Germinal center (tissue), 1 donor: ENCODE results near the gene PCDHGB4.
"Not testable (repeated sequence)": the region's sequence is repeated elsewhere in the genome, so short reads cannot be mapped to it uniquely, and the experiment has no call there.

Experiments
- DNase-seq: peaks from one replicate; pipeline ENCODE4 v3.0.0; 2012; ENCODE audit warnings: mixed read lengths, low spot score

PCDHGB4 gene

DNA sequence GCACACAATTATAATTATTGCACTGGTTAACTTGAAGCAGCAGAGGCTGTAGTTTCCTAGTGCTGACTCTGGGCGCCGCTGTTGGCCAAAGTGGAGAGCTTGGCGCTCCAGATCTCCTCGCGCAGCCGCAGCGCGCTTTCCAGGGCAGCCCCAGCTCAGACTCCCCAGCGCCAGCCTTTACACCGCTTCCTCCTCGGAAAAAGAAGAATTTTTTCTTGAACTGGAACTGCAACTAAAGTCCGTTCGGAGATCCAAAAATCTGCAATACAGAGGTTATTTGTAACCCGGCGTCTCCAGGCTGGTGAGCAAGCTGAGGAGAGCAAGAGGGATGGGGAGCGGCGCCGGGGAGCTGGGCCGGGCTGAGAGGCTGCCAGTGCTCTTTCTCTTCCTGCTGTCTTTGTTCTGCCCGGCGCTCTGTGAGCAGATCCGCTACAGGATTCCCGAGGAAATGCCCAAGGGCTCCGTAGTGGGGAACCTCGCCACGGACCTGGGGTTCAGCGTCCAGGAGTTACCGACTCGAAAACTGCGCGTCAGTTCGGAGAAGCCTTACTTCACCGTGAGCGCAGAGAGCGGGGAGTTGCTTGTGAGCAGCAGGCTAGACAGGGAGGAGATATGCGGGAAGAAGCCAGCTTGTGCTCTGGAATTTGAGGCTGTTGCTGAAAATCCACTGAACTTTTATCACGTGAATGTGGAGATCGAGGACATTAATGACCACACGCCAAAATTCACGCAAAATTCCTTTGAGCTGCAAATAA lies at the start of gene PCDHGB4:
PCDHGB4 (plus strand) TSS at position 142 of the 755 bp plus-strand sequence; CDS start at position 329, 187 bp downstream.
- not testable (repeated sequence) for DNase-seq

DNA sequence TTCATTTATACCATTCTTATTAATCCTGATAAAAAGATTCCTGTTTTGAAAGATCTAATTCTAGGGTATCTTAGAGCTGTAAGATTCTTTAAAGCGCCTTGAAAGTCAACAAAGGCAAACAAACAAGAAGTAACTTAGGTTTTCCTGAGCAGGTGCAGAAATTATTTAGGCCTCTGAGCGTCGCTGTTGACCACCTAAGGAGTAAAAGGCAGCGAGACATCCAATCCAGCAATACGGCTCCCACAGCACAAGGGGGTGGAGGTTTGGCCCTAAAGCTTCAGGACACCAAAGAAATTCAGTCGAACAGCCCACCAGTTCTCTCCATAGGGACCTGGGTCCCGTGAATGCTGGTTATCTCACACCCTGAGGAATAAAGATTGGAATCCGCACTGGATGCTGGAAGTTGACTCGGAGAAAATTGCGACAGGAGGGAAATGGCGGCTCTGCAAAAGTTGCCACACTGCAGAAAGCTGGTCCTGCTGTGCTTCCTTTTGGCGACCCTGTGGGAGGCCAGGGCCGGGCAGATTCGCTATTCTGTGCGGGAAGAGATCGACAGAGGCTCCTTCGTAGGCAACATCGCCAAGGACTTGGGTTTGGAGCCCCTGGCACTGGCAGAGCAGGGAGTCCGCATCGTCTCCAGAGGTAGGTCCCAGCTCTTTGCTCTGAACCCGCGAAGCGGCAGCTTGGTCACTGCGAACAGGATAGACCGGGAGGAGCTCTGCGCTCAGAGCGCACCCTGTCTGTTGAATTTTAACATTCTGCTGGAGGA lies 48.8 kb upstream of the PCDHGB4 start, which contains the start of gene PCDHGA2:
PCDHGA2 (plus strand) TSS at position 223 of the 769 bp plus-strand sequence.
- DNase-seq: peak; percentile 64

DNA sequence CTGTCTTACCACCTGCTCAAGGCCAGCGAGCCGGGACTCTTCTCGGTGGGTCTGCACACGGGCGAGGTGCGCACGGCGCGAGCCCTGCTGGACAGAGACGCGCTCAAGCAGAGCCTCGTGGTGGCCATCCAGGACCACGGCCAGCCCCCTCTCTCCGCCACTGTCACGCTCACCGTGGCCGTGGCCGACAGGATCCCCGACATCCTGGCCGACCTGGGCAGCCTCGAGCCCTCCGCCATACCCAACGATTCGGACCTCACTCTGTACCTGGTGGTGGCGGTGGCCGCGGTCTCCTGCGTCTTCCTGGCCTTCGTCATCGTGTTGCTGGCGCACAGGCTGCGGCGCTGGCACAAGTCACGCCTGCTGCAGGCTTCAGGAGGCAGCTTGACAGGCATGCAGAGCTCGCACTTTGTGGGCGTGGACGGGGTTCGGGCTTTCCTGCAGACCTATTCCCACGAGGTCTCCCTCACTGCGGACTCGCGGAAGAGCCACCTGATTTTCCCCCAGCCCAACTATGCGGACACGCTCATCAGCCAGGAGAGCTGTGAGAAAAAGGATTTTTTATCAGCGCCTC lies 46.6 kb upstream of the PCDHGB4 start:
- DNase-seq: not testable (repeated sequence)

DNA sequence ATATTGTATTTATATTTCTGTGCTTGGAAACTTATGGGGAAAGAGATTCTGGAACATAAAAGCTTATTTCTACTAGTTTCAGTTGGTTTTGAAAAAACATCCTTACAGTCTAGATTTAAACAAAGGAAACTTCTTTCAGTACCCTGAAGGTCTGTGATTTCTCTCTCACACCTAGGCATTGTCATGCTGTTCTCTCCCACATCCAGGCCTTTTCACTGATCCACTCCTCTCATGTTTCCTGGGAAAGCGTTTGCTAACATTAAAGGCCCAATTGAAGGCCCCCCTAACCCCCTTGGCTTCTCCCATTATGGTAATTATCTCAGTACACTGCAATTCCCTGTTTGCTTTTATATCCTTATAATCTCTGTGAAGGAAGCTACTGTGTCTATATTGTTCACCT lies 44.7 kb upstream of the PCDHGB4 start:
- no peak for DNase-seq

DNA sequence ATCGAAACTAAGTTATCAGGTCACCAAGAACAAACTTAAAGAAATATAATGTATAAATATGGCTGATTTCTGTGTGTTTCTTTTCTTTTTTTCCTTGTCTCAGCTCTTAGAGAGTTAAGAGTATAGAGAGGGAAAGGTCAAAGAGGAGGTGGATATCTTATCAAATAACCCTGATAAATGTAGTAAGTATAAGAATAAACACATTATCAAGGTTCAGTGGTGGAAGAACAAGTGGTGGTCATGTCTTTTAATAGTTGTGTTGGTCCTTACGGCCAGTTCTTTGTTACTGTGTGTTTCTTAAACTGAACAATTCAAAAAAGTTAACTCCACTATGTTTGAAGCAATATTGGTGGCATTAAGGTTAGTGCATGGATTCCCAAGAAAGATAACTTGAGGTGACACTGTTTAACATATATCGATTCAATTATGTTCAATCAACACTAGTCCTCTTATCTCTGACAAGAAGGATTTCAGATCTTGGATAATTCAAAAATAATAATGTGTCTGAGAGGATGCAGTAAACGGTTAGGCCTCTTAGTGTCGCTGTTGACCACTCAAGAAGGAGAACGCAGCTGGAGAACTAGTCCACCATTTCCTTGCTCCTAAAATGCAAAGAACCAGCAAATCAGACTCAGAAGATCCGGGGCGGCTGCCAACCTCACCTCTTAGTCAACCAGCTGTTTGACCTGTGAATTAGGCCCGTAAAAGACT lies 44.1 kb upstream of the PCDHGB4 start, which contains the start of gene PCDHGA3:
PCDHGA3 (plus strand) TSS at position 588 of the 711 bp plus-strand sequence. CDS start 205 bp downstream, outside the sequence.
- DNase-seq: peak; percentile 37

DNA sequence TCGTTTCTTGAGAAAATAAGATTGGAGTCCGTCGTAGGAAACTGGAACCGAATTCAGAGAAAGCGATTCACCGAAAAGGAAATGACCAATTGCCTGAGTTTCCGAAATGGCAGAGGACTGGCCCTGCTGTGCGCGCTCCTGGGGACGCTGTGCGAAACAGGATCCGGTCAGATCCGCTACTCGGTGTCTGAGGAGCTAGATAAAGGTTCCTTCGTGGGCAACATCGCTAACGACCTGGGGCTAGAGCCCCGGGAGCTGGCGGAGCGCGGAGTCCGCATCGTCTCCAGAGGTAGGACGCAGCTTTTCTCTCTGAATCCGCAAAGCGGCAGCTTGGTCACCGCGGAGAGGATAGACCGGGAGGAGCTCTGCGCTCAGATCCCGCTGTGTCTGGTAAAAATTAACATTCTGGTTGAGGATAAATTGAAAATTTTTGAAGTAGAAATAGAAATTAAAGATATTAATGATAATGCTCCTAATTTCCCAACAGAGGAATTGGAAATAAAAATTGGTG lies 43.5 kb upstream of the PCDHGB4 start:
- DNase-seq: no peak

DNA sequence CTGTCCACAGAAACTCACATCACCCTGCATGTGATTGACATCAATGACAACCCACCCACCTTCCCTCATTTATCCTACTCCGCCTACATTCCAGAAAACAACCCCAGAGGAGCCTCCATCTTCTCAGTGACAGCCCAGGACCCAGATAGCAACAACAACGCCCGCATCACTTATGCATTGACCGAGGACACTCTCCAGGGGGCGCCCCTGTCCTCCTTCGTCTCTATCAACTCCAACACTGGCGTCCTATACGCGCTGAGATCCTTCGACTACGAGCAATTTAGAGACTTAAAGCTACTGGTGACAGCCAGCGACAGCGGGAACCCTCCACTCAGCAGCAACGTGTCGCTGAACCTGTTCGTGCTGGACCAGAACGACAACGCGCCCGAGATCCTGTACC lies 42.2 kb upstream of the PCDHGB4 start:
- no peak for DNase-seq

DNA sequence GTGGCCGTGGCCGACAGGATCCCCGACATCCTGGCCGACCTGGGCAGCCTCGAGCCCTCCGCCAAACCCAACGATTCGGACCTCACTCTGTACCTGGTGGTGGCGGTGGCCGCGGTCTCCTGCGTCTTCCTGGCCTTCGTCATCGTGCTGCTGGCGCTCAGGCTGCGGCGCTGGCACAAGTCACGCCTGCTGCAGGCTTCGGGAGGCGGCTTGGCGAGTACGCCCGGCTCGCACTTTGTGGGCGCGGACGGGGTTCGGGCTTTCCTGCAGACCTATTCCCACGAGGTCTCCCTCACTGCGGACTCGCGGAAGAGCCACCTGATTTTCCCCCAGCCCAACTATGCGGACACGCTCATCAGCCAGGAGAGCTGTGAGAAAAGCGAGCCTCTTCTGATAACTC lies 41.5 kb upstream of the PCDHGB4 start:
- not testable (repeated sequence) for DNase-seq

DNA sequence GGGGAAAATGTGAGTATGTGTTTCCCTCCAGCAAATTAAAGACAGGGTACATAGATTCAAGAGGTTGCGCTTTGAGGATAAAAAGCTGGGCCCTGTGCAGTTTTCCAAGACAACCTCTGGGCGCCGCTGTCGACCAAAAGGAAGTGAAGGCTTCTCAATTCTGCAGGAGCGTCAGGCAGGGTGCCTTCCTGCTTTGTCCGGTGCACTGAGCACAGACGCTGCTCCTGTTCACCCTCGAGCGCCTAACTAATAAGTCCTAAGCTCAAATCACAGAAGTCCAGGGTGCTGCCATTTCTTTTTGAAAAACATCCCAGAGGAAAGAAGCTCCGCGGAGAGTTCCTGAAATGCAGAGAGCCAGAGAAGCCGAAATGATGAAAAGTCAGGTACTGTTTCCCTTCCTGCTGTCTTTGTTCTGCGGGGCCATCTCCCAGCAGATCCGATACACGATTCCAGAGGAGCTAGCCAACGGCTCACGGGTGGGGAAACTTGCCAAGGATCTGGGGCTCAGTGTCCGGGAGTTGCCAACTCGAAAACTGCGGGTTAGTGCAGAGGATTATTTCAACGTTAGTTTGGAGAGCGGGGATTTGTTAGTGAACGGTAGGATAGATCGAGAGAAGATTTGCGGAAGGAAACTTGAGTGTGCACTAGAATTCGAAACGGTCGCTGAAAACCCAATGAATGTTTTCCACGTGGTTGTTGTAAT lies 37.4 kb upstream of the PCDHGB4 start, which contains the start of gene PCDHGB1:
PCDHGB1 (plus strand) TSS at position 183 of the 703 bp plus-strand sequence; CDS start at position 345, 162 bp downstream.
- peak; percentile 74 for DNase-seq

DNA sequence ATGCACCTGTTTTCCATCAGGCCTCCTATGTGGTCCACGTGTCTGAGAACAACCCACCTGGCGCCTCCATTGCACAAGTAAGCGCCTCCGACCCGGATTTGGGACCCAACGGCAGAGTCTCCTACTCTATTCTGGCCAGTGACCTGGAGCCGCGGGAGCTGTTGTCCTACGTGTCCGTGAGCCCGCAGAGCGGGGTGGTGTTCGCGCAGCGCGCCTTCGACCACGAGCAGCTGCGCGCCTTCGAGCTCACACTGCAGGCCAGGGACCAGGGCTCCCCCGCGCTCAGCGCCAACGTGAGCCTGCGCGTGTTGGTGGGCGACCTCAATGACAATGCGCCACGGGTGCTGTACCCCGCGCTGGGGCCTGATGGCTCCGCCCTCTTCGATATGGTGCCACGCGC lies 35.9 kb upstream of the PCDHGB4 start:
- no peak for DNase-seq

DNA sequence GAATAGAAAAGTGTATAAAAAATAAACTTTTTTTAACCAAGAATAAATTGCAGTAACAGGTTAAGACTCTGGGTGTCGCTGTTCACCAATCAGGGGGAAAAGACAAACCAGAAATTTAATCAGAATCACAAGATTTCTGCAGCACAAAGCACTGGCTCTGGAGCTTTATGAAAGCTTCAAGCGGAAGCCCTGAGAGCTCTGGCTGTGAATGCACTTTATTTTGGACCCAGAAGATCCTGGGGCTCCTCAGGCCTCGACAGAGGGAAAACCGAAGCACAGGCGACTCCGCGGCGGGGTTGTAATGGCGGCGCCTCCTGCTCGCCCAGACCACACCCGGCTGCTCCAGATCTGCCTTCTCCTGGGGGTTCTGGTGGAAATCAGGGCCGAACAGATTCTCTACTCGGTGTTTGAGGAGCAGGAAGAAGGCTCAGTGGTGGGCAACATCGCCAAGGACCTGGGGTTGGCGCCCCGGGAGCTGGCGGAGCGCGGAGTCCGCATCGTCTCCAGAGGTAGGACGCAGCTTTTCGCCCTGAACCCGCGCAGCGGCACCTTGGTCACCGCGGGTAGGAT lies 32.5 kb upstream of the PCDHGB4 start, which contains the start of gene PCDHGA4:
PCDHGA4 (plus strand) TSS at position 122 of the 570 bp plus-strand sequence; CDS start at position 209, 87 bp downstream.
- no peak for DNase-seq

DNA sequence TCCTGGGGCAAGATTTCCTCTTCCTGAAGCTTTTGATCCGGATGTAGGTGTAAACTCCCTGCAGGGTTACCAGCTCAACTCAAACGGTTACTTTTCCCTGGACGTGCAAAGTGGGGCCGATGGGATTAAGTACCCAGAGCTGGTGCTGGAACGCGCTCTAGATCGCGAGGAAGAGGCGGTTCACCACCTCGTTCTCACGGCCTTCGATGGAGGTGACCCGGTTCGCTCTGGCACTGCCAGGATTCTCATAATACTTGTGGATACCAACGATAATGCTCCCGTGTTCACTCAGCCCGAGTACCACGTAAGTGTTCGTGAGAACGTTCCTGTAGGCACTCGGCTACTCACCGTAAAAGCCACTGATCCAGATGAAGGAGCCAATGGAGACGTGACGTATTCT lies 31.9 kb upstream of the PCDHGB4 start:
- DNase-seq: no peak

DNA sequence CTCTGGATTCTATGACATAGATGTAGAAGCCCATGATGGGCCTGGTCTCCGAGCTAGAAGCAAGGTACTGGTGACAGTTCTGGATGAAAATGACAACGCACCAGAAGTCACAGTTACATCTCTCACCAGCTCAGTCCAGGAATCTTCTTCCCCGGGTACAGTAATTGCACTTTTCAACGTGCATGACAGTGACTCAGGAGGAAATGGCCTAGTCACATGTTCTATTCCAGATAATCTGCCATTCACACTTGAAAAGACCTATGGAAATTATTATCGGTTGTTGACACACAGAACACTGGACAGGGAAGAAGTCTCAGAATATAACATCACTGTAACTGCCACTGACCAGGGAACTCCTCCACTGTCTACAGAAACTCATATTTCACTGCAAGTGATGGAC lies 31.4 kb upstream of the PCDHGB4 start:
- DNase-seq: no peak

DNA sequence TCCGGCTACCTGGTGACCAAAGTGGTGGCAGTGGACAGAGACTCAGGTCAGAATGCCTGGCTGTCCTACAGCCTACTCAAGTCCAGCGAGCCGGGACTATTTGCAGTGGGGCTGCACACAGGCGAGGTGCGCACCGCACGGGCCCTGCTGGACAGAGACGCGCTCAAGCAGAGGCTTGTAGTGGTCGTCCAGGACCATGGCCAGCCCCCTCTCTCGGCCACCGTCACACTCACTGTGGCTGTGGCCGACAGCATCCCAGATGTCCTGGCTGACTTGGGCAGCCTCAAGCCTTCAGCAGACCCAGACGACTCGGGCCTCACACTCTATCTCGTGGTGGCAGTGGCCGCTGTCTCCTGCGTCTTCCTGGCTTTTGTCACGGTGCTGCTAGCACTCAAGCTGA lies 30.5 kb upstream of the PCDHGB4 start:
- DNase-seq: no peak

DNA sequence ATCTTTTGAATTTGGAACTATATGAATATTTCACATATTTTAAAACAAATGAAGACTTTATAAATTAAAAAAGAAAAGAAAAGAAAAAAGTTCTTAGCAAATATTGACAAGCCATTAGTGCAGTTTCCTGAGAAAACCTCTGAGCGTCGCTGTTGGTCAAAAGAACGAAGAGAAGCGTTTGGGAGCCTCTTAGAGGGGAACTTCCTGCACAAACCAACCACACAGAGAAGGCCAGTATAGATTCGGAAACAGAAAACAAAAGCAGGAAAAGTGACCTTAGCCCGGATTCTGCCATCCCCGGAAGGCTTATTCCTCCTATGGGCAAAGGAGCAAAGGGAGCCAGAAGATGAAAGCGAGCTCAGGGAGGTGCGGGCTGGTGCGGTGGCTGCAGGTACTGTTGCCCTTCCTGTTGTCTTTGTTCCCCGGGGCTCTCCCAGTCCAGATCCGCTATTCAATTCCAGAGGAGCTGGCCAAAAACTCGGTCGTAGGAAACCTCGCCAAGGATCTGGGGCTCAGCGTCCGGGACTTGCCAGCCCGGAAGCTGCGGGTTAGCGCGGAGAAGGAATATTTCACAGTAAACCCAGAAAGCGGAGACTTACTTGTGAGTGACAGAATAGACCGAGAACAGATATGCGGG lies 27.6 kb upstream of the PCDHGB4 start, which contains the start of gene PCDHGB2:
PCDHGB2 (plus strand) TSS at position 205 of the 637 bp plus-strand sequence; CDS start at position 347, 142 bp downstream.
- DNase-seq: peak; percentile 70

DNA sequence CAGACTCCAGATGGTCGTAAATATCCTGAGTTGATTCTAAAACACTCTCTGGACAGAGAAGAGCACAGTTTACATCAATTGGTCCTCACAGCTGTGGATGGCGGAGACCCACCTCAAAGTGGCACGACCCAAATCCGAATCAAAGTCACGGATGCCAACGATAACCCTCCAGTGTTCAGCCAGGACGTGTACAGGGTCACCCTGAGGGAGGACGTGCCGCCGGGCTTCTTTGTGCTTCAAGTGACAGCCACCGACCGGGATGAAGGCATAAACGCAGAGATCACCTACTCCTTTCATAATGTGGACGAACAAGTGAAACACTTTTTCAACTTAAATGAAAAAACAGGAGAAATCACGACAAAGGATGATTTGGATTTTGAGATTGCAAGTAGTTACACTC lies 26.8 kb upstream of the PCDHGB4 start:
- DNase-seq: no peak

DNA sequence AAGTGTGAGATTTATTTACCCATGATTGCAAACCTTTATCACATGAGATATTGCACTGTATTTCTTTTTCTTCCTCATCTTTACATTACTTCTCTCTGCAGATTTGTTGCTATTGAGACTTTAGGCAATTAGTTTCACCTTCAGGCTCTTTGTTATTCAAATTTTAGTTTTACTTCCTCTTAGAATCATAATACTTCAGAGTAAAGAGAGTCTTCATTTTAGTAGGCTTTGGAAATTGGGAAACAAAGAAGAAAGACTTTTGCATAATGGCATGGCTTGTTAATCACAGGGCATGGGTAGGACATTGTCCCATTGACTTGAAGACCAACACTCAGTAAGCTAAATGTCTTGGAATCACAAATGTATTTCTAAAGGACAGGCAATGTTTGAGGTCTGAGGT lies 24.8 kb upstream of the PCDHGB4 start:
- DNase-seq: peak; percentile 27

DNA sequence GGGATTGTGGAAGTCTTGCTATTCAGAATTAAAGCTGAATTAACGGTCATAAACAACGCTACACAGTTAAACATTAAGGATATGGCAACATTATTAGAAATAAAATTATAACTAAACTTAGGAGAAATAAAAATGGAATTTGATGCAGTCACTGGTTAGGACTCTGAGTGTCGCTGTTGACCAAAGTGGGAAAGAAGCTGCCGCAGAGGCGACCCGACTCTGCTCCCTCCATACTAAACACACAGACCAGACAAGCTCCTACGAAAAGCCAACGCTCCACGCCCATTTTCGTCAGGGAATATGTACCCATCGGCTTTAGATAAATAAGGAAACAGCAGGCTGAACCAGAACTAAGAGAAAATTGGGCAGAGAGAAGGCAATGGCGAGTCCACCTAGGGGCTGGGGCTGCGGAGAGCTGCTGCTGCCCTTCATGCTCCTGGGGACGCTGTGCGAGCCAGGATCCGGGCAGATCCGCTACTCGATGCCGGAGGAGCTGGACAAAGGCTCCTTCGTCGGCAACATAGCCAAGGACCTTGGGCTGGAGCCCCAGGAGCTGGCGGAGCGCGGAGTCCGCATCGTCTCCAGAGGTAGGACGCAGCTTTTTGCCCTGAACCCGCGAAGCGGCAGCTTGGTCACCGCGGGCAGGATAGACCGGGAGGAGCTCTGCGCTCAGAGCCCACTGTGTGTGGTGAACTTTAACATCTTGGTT lies 23.4 kb upstream of the PCDHGB4 start, which contains the start of gene PCDHGA5:
PCDHGA5 (plus strand) TSS at position 211 of the 709 bp plus-strand sequence; CDS start at position 380, 169 bp downstream.
- no peak for DNase-seq
